DMS 273 (cell line): ENCODE results near the gene CPNE2.
"Not testable (repeated sequence)": the region's sequence is repeated elsewhere in the genome, so short reads cannot be mapped to it uniquely, and the experiment has no call there.

Experiments used
- DNase-seq: peaks from one replicate; lab custom pipeline; 2025; ENCODE audit not compliant: unreplicated experiment; lab: John Stamatoyannopoulos, UW

CPNE2 gene

GRCh38 chr16:57098188-57098841 is 5.9 kb downstream of the CPNE2 start:
- DNase-seq = peak; percentile 23

GRCh38 chr16:57099965-57100364 is 7.6 kb downstream of the CPNE2 start:
- not testable (repeated sequence) for DNase-seq

- DNase-seq = no peak
Observed at GRCh38 chr16:57100445-57100844, 8.1 kb downstream of the CPNE2 start.

- DNase-seq = no peak
Observed at GRCh38 chr16:57102888-57103851, 10.8 kb downstream of the CPNE2 start.

GRCh38 chr16:57104706-57105105 is 12.3 kb downstream of the CPNE2 start:
- DNase-seq = no peak

- no peak for DNase-seq
Observed at GRCh38 chr16:57105184-57105583, 12.8 kb downstream of the CPNE2 start.

GRCh38 chr16:57106767-57107166 is 14.4 kb downstream of the CPNE2 start:
- DNase-seq = peak; percentile 17

- no peak for DNase-seq
Observed at GRCh38 chr16:57107321-57107922, 15.0 kb downstream of the CPNE2 start.

- DNase-seq = no peak
Observed at GRCh38 chr16:57108432-57108831, 16.0 kb downstream of the CPNE2 start.

GRCh38 chr16:57109259-57110105 is 17.1 kb downstream of the CPNE2 start:
- DNase-seq = not testable (repeated sequence)

- no peak for DNase-seq
Observed at GRCh38 chr16:57110937-57111336, 18.6 kb downstream of the CPNE2 start.

- no peak for DNase-seq
Observed at GRCh38 chr16:57111420-57111819, 19.0 kb downstream of the CPNE2 start.

GRCh38 chr16:57112403-57113041 is 20.1 kb downstream of the CPNE2 start:
- no peak for DNase-seq

GRCh38 chr16:57113042-57113453 is 20.7 kb downstream of the CPNE2 start:
- no peak for DNase-seq

GRCh38 chr16:57113664-57114063 is 21.3 kb downstream of the CPNE2 start:
- no peak for DNase-seq

- DNase-seq = no peak
Observed at GRCh38 chr16:57115168-57115513, 22.8 kb downstream of the CPNE2 start.

- peak; percentile 61 for DNase-seq
Observed at GRCh38 chr16:57115514-57116182, 23.3 kb downstream of the CPNE2 start.

GRCh38 chr16:57118461-57119084 is 26.2 kb downstream of the CPNE2 start:
- DNase-seq = no peak

GRCh38 chr16:57123216-57123973 is 31.0 kb downstream of the CPNE2 start:
- DNase-seq = no peak
